Mesothelial cell of epicardium (in vitro differentiated cells): ENCODE data around the gene IGSF9B. TPM values are rescaled to one million over a fixed set of nuclear protein-coding genes. Genes with fewer than 3 reads are reported as not detected.

Experiments
- DNase-seq, 2 experiments: peaks; one replicate each; pipeline ENCODE4 v3.0.0; 2021; ENCODE audit warnings: low spot score in 2 of 2; ENCODE audit not compliant: unreplicated experiment in 2 of 2
- H3K27ac Mint-ChIP-seq: 2 replicates; pipeline ENCODE4 v1.8.0; 2021; ENCODE audit warnings: mixed read lengths
- H3K27me3 Mint-ChIP-seq: 2 replicates; pipeline ENCODE4 v1.8.0; 2021; ENCODE audit warnings: low read depth, mixed read lengths
- H3K36me3 Mint-ChIP-seq: 2 replicates; pipeline ENCODE4 v1.8.0; 2021; ENCODE audit warnings: mixed read lengths
- H3K4me1 Mint-ChIP-seq: 2 replicates; pipeline ENCODE4 v1.8.0; 2021; ENCODE audit warnings: mixed read lengths
- H3K4me3 Mint-ChIP-seq: 2 replicates; pipeline ENCODE4 v1.8.0; 2021; ENCODE audit warnings: mild to moderate bottlenecking, moderate library complexity, mixed read lengths
- H3K9me3 Mint-ChIP-seq: 2 replicates; pipeline ENCODE4 v1.8.0; 2021; ENCODE audit warnings: mixed read lengths
- CTCF ChIP-seq: fragments of 200-600 bp; sonication (generic); IDR thresholded peaks from one replicate; pipeline ENCODE4 v1.5.0; 2021; ENCODE audit warnings: antibody characterized with exemption; ENCODE audit not compliant: unreplicated experiment
- total RNA-seq: library from RNA; stranded (reverse); gene quantifications from 3 replicates; pipeline ENCODE4 v1.2.1, GENCODE V29; 2021

IGSF9B gene
- total RNA-seq, 1 donor from 2014 or later, result 4.8 TPM

- H3K36me3 Mint-ChIP-seq, result no peaks in the 10 kb centered on the region
- no peak overlapping the region for H3K4me3 Mint-ChIP-seq
- no peaks in the 10 kb centered on the region for H3K27me3 Mint-ChIP-seq
- DNase-seq, result peak; percentile 11 to 14
- H3K27ac Mint-ChIP-seq, result no peak overlapping the region
- H3K9me3 Mint-ChIP-seq, result no peaks in the 10 kb centered on the region
- H3K4me1 Mint-ChIP-seq, result peaks cover 11% of the 10 kb centered on the region
- TF ChIP-seq CTCF, result no peak
Observed at GRCh38 chr11:133898770-133899115, 58.0 kb downstream of the IGSF9B start.

DNA sequence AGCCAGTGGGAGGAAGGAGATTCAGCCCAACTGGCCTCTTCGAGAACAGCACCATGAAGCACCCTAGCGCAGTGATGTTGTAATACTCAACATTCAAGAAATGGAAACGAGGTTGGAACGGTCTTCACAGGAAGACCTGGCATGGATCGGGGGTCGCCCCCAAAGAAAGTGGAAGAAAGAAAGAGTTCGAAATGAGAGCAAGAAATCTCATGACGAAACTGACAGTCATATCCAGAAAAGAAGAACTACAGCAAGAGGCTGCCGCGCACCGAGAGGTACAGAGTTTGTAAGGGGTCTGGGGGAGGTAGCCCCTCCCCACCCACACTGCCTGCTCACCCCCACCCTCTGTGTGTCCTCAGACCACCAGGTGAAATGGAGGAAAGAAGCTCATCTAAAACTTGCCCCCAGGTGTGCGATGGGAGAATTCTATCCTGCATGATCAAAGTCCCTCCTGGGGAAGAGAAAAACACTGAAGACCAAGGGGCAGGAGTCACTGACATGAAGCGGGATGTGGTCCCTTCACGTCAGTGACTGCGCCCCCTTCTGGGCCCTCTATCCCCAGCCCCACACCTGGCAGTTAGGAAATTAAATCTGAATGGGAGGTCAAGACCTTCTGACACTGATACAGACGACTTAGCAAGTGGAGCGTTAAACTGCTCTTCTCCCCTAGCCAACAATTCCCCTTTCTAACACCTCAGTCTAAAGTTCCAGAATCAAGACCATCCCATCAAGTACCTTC, 58.6 kb downstream of the IGSF9B start:
- H3K9me3 Mint-ChIP-seq, result no peaks in the 10 kb centered on the region
- H3K4me3 Mint-ChIP-seq, result no peak overlapping the region
- TF ChIP-seq CTCF, result no peak
- no peak overlapping the region for H3K27ac Mint-ChIP-seq
- peaks cover 11% of the 10 kb centered on the region for H3K4me1 Mint-ChIP-seq
- no peaks in the 10 kb centered on the region for H3K27me3 Mint-ChIP-seq
- DNase-seq, result peak in 1 of 2 experiments; percentile 34
- H3K36me3 Mint-ChIP-seq, result no peaks in the 10 kb centered on the region

DNA sequence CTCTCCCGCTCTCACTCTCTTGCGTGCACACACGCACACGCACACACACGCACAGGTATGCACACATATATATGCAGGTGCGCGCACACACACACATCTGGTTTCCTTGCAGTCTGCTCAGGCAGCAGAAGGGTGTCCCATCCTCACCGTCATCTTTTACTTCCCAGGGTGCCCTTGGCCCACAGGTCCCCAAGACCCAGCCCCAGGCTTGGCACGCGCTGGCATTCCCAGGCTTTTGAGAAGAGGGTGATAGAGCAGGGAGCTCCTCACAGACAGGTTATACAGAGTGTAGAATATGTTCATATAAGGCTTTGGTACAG, 59.5 kb downstream of the IGSF9B start:
- Mint-ChIP-seq H3K9me3 (no peaks in the 10 kb centered on the region), H3K4me3 (no peak overlapping the region), H3K27me3 (peaks cover 2% of the 10 kb centered on the region), H3K36me3 (no peaks in the 10 kb centered on the region), H3K27ac (no peak overlapping the region), H3K4me1 (peaks cover 11% of the 10 kb centered on the region)
- DNase-seq, result peak in 1 of 2 experiments; percentile 20
- TF ChIP-seq CTCF, result no peak

- Mint-ChIP-seq H3K27ac (no peak overlapping the region), H3K4me3 (no peak overlapping the region), H3K9me3 (no peaks in the 10 kb centered on the region), H3K4me1 (peaks cover 11% of the 10 kb centered on the region), H3K27me3 (peaks cover 6% of the 10 kb centered on the region), H3K36me3 (no peaks in the 10 kb centered on the region)
- DNase-seq, result peak in 1 of 2 experiments; percentile 26
- TF ChIP-seq CTCF, result no peak
Observed at GRCh38 chr11:133896642-133897330, 60.0 kb downstream of the IGSF9B start.

GRCh38 chr11:133896028-133896427, 60.7 kb downstream of the IGSF9B start:
- peak in 1 of 2 experiments; percentile 0 for DNase-seq
- Mint-ChIP-seq H3K36me3 (no peaks in the 10 kb centered on the region), H3K27me3 (peaks cover 10% of the 10 kb centered on the region), H3K9me3 (no peaks in the 10 kb centered on the region), H3K4me1 (peaks cover 11% of the 10 kb centered on the region), H3K4me3 (no peak overlapping the region), H3K27ac (no peak overlapping the region)
- no peak for TF ChIP-seq CTCF
